Spleen (tissue), 11 donors: ENCODE measurements around the gene KCMF1. TPM values are rescaled to one million over a fixed set of nuclear protein-coding genes. Genes with fewer than 3 reads are reported as not detected.

Experiments used
- DNase-seq: peaks from one replicate; pipeline ENCODE4 v3.0.0-alpha.2; 2020
- H3K27ac ChIP-seq, 8 donors: fragments of 200-600 bp; sonication (generic) in 7 of 8; 1 replicate in 4 of 8; 2 replicates in 4 of 8; pipeline versions ENCODE4 v1.5.0 to v1.8.0; 2016 to 2021; ENCODE audit warnings: inconsistent platforms in 4 of 8, mild to moderate bottlenecking in 4 of 8, moderate library complexity in 1 of 8
- H3K27me3 ChIP-seq, 7 donors: fragments of 200-600 bp; sonication (generic) in 6 of 7; replicated peaks in 1 of 7; 1 replicate in 4 of 7; 2 replicates in 3 of 7; pipeline versions ENCODE4 v1.5.0 to v1.8.0; 2016 to 2021; ENCODE audit warnings: inconsistent platforms in 3 of 7, mild to moderate bottlenecking in 1 of 7
- H3K36me3 ChIP-seq, 6 donors: fragments of 200-600 bp; sonication (generic) in 5 of 6; 1 replicate in 4 of 6; 2 replicates in 2 of 6; pipeline versions ENCODE4 v1.5.0 to v1.8.0; 2016 to 2021; ENCODE audit warnings: inconsistent platforms in 2 of 6
- H3K4me1 ChIP-seq, 6 donors: fragments of 200-600 bp; sonication (generic) in 5 of 6; 1 replicate in 3 of 6; 2 replicates in 3 of 6; pipeline versions ENCODE4 v1.5.0 to v1.8.0; 2016 to 2021; ENCODE audit warnings: inconsistent platforms in 3 of 6
- H3K4me3 ChIP-seq, 8 donors: fragments of 200-600 bp; sonication (generic) in 7 of 8; 1 replicate in 4 of 8; 2 replicates in 4 of 8; pipeline versions ENCODE4 v1.5.0 to v1.8.0; 2016 to 2021; ENCODE audit warnings: inconsistent platforms in 4 of 8, mild to moderate bottlenecking in 4 of 8, moderate library complexity in 2 of 8
- H3K9me3 ChIP-seq, 8 donors: fragments of 200-600 bp; sonication (generic) in 7 of 8; 1 replicate in 4 of 8; 2 replicates in 4 of 8; pipeline versions ENCODE4 v1.5.0 to v1.8.0; 2016 to 2021; ENCODE audit warnings: inconsistent platforms in 4 of 8
- CTCF ChIP-seq, 11 experiments: fragments of 200-600 bp in 7 of 11; fragments of 450-650 bp in 4 of 11; sonication (generic) in 4 of 11; IDR thresholded peaks in 8 of 11; conservative IDR thresholded peaks in 3 of 11; 1 replicate in 7 of 11; 2 replicates in 4 of 11; pipeline versions ENCODE4 v1.4.0 to v1.8.0; 2016 to 2021; ENCODE audit warnings: antibody characterized with exemption in 11 of 11, inconsistent platforms in 4 of 11, mild to moderate bottlenecking in 1 of 11
- POLR2A ChIP-seq, 3 donors: fragments of 450-650 bp; IDR thresholded peaks; one replicate each; pipeline ENCODE4 v1.5.1; 2017; ENCODE audit warnings: antibody characterized with exemption in 3 of 3, mild to moderate bottlenecking in 1 of 3
- POLR2AphosphoS5 ChIP-seq, 3 donors: sonication (generic); formaldehyde crosslinking; IDR thresholded peaks; one replicate each; pipeline ENCODE4 v1.5.1; 2017; ENCODE audit warnings: antibody characterized with exemption in 3 of 3
- WGBS, 5 donors: extraction: QIAGEN DNeasy Blood & Tissue Kit in 3 of 5; methylation state at CpG; one replicate each; pipeline versions ENCODE4 v1.1.5 to v1.1.7; 2013 to 2018; 5-methylcytosine and 5-hydroxymethylcytosine counted together
- intact Hi-C: fragments of 100-400 bp; cut with DNase I; formaldehyde crosslinking; loops from one replicate; pipeline ENCODE4 v1.15.0; 2023; ENCODE audit warnings: low total_unique reads
- polyA plus RNA-seq, 3 donors: library from polyadenylated mRNA; stranded (reverse); fragments of 200-250 nt; gene quantifications; one replicate each; pipeline ENCODE4 v1.2.1, GENCODE V29; 2013
- total RNA-seq, 7 donors: library from RNA; depleted of rRNA in 3 of 7; stranded (reverse); fragments of >200 nt in 3 of 7; fragmentation: NEBNext Ultra II Directional in 4 of 7; extraction: Animal tissue kit (Norgen Biotek cat#: 25700) in 4 of 7; gene quantifications; one replicate each; pipeline versions ENCODE4 v1.1.0 to v1.2.1, GENCODE V29; 2016 to 2021
- donor health status: healthy with polysubstance abuse.
- donor health status: DM: no; HTN: no; CAD: no; lungs with moderate emphysema.
- donor health status: DM: no; HTN: no; CAD: no.
- donor health status: Bipolar disorder and iron deficiency.
- donor health status: healthy.
- donor health status: DM: no; HTN: no; CAD: no.
- donor health status: DM: yes; HTN: yes; CAD: no.

KCMF1 gene
- total and polyA plus RNA-seq, 10 donors, result 15.9 to 68.1 (median 46.9) TPM

GRCh38 chr2:85022232-85022631 lies 51.3 kb downstream of the KCMF1 start:
- 92 to 99% (median 95%) methylated on average over 5 of the region's 5 CpGs for WGBS, 5 donors
- intact Hi-C loops, result no loop called here
- no peaks in the 10 kb centered on the region for H3K9me3 ChIP-seq
- H3K36me3 ChIP-seq, result peaks cover 0 to 22% (median 0%) of the 10 kb centered on the region in 6 donors
- no peak for TF ChIP-seq CTCF (IDR thresholded peaks at IDR 0.05 in 8 of 11, conservative IDR thresholded peaks at IDR 0.05 in 3 of 11)
- no peak for TF ChIP-seq POLR2A (IDR thresholded peaks at IDR 0.05)
- no peak for TF ChIP-seq POLR2AphosphoS5 (IDR thresholded peaks at IDR 0.05)
- no peak overlapping the region for H3K4me3 ChIP-seq
- H3K27me3 ChIP-seq, result no peaks in the 10 kb centered on the region
- no peak for DNase-seq
- no peak overlapping the region for H3K27ac ChIP-seq
- H3K4me1 ChIP-seq, result peaks cover 0 to 70% (median 38%) of the 10 kb centered on the region in 6 donors

- H3K27me3 ChIP-seq, result no peaks in the 10 kb centered on the region
- H3K36me3 ChIP-seq, result peaks cover 0 to 43% (median 17%) of the 10 kb centered on the region in 6 donors
- no peak overlapping the region for H3K4me3 ChIP-seq
- intact Hi-C loops, result no loop called here
- 86 to 93% (median 87%) methylated on average over 8 of the region's 8 CpGs for WGBS, 5 donors
- no peak for DNase-seq
- H3K27ac ChIP-seq, result no peak overlapping the region
- no peaks in the 10 kb centered on the region for H3K9me3 ChIP-seq
- H3K4me1 ChIP-seq, result peaks cover 0 to 56% (median 21%) of the 10 kb centered on the region in 6 donors
- TF ChIP-seq POLR2AphosphoS5 (IDR thresholded peaks at IDR 0.05), result no peak
- no peak for TF ChIP-seq CTCF (IDR thresholded peaks at IDR 0.05 in 8 of 11, conservative IDR thresholded peaks at IDR 0.05 in 3 of 11)
- TF ChIP-seq POLR2A (IDR thresholded peaks at IDR 0.05), result no peak
Measured at GRCh38 chr2:85024372-85025047, 53.5 kb downstream of the KCMF1 start.

GRCh38 chr2:85032621-85033020 lies 61.7 kb downstream of the KCMF1 start:
- TF ChIP-seq CTCF (IDR thresholded peaks at IDR 0.05 in 8 of 11, conservative IDR thresholded peaks at IDR 0.05 in 3 of 11) (no peak), POLR2AphosphoS5 (IDR thresholded peaks at IDR 0.05) (no peak), POLR2A (IDR thresholded peaks at IDR 0.05) (no peak)
- no peak overlapping the region for H3K27ac ChIP-seq
- no peak for DNase-seq
- 91 to 98% (median 95%) methylated on average over 5 of the region's 5 CpGs for WGBS, 5 donors
- peaks cover 0 to 19% (median 0%) of the 10 kb centered on the region in 6 donors for H3K4me1 ChIP-seq
- no peaks in the 10 kb centered on the region for H3K27me3 ChIP-seq
- no peak overlapping the region for H3K4me3 ChIP-seq
- H3K36me3 ChIP-seq, result peaks cover 0 to 97% (median 55%) of the 10 kb centered on the region in 6 donors
- no peaks in the 10 kb centered on the region for H3K9me3 ChIP-seq
- intact Hi-C loops, result no loop called here

- Histone ChIP-seq H3K4me1 (peaks cover 0 to 14% (median 0%) of the 10 kb centered on the region in 6 donors), H3K27ac (no peak overlapping the region), H3K9me3 (no peaks in the 10 kb centered on the region), H3K36me3 (peaks cover 0 to 98% (median 55%) of the 10 kb centered on the region in 6 donors), H3K4me3 (no peak overlapping the region), H3K27me3 (no peaks in the 10 kb centered on the region)
- TF ChIP-seq CTCF (IDR thresholded peaks at IDR 0.05 in 8 of 11, conservative IDR thresholded peaks at IDR 0.05 in 3 of 11) (no peak), POLR2AphosphoS5 (IDR thresholded peaks at IDR 0.05) (no peak), POLR2A (IDR thresholded peaks at IDR 0.05) (no peak)
- intact Hi-C loops, result no loop called here
- DNase-seq, result no peak
- WGBS, 5 donors, result 64 to 85% (median 80%) methylated on average over 2 of the region's 2 CpGs
Measured at GRCh38 chr2:85033388-85033787, 62.4 kb downstream of the KCMF1 start.
